ENCODE data around the gene MYMX.

Gene MYMX

DNA sequence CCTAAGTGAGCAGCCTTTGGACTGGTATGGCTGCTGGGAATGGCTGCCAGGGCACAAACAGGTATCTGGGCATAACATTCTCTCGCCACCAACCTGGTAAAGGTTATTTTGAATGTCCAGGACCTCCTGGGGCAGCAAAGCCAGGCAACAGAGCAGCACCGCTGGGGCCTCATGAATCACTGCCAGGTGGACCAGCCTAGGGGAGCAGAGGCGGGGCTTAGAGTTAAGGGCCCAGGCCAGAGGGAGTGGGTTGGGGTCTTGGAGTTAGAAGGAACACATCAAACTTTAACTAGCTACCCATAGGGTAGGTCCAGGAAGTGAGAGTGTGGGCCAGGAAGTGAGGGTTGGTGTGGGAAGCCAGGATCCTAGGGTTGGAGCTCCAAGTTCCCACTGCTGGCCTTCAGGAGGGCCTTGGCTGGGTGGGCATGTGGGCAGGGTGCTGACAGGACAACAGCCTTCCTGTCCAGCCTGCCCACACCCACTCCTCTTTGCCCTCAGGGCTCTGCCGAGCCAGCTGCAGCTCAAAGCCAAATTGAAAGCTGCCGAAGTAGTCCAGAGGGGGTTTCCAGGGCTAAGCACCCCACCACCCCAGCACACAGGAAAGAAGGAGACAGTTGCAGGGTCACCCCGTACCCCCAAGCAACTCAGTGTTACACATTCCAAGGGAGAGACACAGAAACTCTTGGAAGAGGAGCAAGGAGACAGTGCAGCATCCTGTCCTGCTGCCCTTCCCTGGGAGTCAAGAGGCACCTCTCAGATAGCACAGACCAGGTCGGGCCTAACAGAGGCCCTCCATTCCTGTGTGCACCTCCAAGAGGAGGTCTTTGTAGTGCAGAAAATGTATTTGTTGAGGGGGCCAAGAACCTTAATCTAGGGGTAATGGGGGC lies 46.0 kb downstream of the MYMX start:
- no peak for DNase-seq (ENCODE audit: low read depth, low spot score)
- no peak overlapping the region for H3K27ac ChIP-seq
- no peak overlapping the region for H3K9ac ChIP-seq (ENCODE audit: insufficient read length)
- no peak overlapping the region for H3K4me3 ChIP-seq
- no peaks in the 10 kb centered on the region for H3K9me3 ChIP-seq (ENCODE audit: low read depth, low read length)
- H3K36me3 ChIP-seq (ENCODE audit: insufficient read depth, low read length), result no peaks in the 10 kb centered on the region
- TF ChIP-seq FOXP2 (optimal IDR thresholded peaks at IDR 0.05; ENCODE audit: control extremely low read depth, extremely low read length, insufficient read depth) (no peak), POLR2AphosphoS5 (IDR thresholded peaks at IDR 0.05; ENCODE audit: borderline replicate concordance, low read depth, low read length) (no peak), EZH2 (IDR thresholded peaks at IDR 0.05) (no peak)

DNA sequence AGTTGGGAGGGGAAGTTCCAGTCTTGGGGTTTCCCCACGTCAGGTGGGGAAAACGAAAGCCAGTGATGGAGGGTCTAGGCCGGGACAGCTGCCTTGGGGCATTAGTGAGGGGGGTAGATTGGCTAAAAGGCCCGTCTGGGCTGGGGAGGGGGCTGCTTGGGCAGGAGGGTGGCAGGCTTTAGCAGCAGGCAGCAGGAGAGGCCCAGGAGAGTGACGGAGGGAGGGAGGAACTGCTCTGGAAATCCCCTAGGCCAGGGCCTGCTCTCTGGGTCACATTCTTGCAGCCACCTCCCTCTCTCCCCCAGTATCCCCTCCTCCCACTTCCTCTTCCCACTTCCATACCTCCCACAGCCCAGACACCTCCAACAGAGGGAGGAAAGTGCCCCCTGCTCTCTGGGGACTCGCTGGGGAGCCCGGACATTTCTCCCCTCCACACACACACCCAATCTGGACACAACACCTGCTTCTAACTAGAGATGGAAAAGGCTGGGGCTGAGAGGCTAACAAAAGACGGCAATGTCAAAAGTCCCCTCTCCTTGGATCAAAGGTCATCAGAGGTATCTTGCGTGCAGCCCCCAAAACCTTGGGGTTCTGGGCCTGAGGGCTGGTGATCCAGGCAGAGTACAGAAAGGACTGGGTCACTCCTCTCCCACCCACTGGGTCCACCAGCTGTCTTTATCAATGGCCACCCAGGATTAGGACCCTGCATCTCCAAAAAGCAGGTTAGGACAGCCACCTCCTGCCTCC lies 46.8 kb downstream of the MYMX start:
- no peak overlapping the region for H3K27ac ChIP-seq
- DNase-seq (ENCODE audit: low read depth, low spot score), result no peak
- H3K9ac ChIP-seq (ENCODE audit: insufficient read length), result no peak overlapping the region
- no peak overlapping the region for H3K4me3 ChIP-seq
- no peaks in the 10 kb centered on the region for H3K9me3 ChIP-seq (ENCODE audit: low read depth, low read length)
- TF ChIP-seq FOXP2 (optimal IDR thresholded peaks at IDR 0.05; ENCODE audit: control extremely low read depth, extremely low read length, insufficient read depth) (no peak), EZH2 (IDR thresholded peaks at IDR 0.05) (no peak), POLR2AphosphoS5 (IDR thresholded peaks at IDR 0.05; ENCODE audit: borderline replicate concordance, low read depth, low read length) (no peak)
- no peaks in the 10 kb centered on the region for H3K36me3 ChIP-seq (ENCODE audit: insufficient read depth, low read length)

GRCh38 chr6:44264154-44265006 lies 47.7 kb downstream of the MYMX start:
- Histone ChIP-seq H3K36me3 (ENCODE audit: insufficient read depth, low read length) (no peaks in the 10 kb centered on the region), H3K27ac (no peak overlapping the region), H3K9ac (ENCODE audit: insufficient read length) (no peak overlapping the region), H3K9me3 (ENCODE audit: low read depth, low read length) (no peaks in the 10 kb centered on the region), H3K4me3 (peak overlapping the region; percentile 95)
- DNase-seq (ENCODE audit: low read depth, low spot score), result no peak
- TF ChIP-seq EZH2 (IDR thresholded peaks at IDR 0.05) (no peak), POLR2AphosphoS5 (IDR thresholded peaks at IDR 0.05; ENCODE audit: borderline replicate concordance, low read depth, low read length) (no peak), FOXP2 (optimal IDR thresholded peaks at IDR 0.05; ENCODE audit: control extremely low read depth, extremely low read length, insufficient read depth) (no peak)

- H3K9ac ChIP-seq (ENCODE audit: insufficient read length), result peak within 1 kb of the TSS; percentile 73
- no peak for DNase-seq (ENCODE audit: low read depth, low spot score)
- H3K4me3 ChIP-seq, result peak within 1 kb of the TSS; percentile 95
- no peak within 1 kb of the TSS for H3K27ac ChIP-seq
- H3K36me3 ChIP-seq (ENCODE audit: insufficient read depth, low read length), result no peaks in the 10 kb centered on the region
- TF ChIP-seq POLR2AphosphoS5 (IDR thresholded peaks at IDR 0.05; ENCODE audit: borderline replicate concordance, low read depth, low read length) (0 out of 2 replicates have a peak, but pooled peaks have one; percentile 31), EZH2 (IDR thresholded peaks at IDR 0.05) (no peak)
- no peaks in the 10 kb centered on the region for H3K9me3 ChIP-seq (ENCODE audit: low read depth, low read length)
Measured at GRCh38 chr6:44265007-44265721, 48.4 kb downstream of the MYMX start, which contains the start of gene NFKBIE. Gene NFKBIE, minus strand, starts transcription at chr6:44265551. Its CDS starts 205 bp downstream, at chr6:44265346.

DNA sequence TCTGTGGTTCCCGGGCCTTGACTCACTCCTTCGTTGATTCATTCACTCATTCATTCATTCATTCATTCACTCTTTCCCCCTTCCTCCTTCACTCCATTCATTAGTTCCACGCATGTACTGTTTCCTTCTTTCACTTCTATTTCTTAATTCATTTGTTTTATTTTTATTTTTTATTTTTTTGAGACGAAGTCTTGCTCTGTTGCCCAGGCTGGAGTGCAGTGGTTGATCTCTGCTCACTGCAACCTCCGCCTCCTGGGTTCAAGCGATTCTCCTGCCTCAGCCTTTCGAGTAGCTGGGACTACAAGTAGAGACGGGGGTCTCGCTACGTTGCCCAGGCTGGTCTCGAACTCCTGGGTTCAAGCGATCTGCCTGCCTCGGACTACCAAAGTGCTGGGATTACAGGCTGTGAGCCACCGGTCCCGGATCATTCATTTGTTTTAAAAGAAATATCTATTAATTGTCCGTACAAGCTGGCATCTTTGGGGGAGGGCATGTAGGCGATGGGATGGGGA lies 49.1 kb downstream of the MYMX start:
- no peak for DNase-seq (ENCODE audit: low read depth, low spot score)
- Histone ChIP-seq H3K4me3 (peak overlapping the region; percentile 95), H3K36me3 (ENCODE audit: insufficient read depth, low read length) (no peaks in the 10 kb centered on the region), H3K27ac (no peak overlapping the region), H3K9ac (ENCODE audit: insufficient read length) (no peak overlapping the region), H3K9me3 (ENCODE audit: low read depth, low read length) (no peaks in the 10 kb centered on the region)
- TF ChIP-seq EZH2 (IDR thresholded peaks at IDR 0.05) (no peak), POLR2AphosphoS5 (IDR thresholded peaks at IDR 0.05; ENCODE audit: borderline replicate concordance, low read depth, low read length) (no peak; the same call in 1 of the 2 replicates), FOXP2 (optimal IDR thresholded peaks at IDR 0.05; ENCODE audit: control extremely low read depth, extremely low read length, insufficient read depth) (no peak)

- Histone ChIP-seq H3K9me3 (ENCODE audit: low read depth, low read length) (no peaks in the 10 kb centered on the region), H3K36me3 (ENCODE audit: insufficient read depth, low read length) (no peaks in the 10 kb centered on the region), H3K4me3 (no peak overlapping the region), H3K27ac (no peak overlapping the region), H3K9ac (ENCODE audit: insufficient read length) (no peak overlapping the region)
- no peak for DNase-seq (ENCODE audit: low read depth, low spot score)
- TF ChIP-seq POLR2AphosphoS5 (IDR thresholded peaks at IDR 0.05; ENCODE audit: borderline replicate concordance, low read depth, low read length) (no peak), FOXP2 (optimal IDR thresholded peaks at IDR 0.05; ENCODE audit: control extremely low read depth, extremely low read length, insufficient read depth) (no peak), EZH2 (IDR thresholded peaks at IDR 0.05) (no peak)
Measured at GRCh38 chr6:44266347-44266746, 49.6 kb downstream of the MYMX start.

GRCh38 chr6:44267252-44267651 lies 50.5 kb downstream of the MYMX start:
- TF ChIP-seq EZH2 (IDR thresholded peaks at IDR 0.05), result no peak
- no peak for TF ChIP-seq POLR2AphosphoS5 (IDR thresholded peaks at IDR 0.05; ENCODE audit: borderline replicate concordance, low read depth, low read length)
- no peak for TF ChIP-seq FOXP2 (optimal IDR thresholded peaks at IDR 0.05; ENCODE audit: control extremely low read depth, extremely low read length, insufficient read depth)
- H3K27ac ChIP-seq, result no peak overlapping the region
- no peak for DNase-seq (ENCODE audit: low read depth, low spot score)
- no peaks in the 10 kb centered on the region for H3K9me3 ChIP-seq (ENCODE audit: low read depth, low read length)
- H3K36me3 ChIP-seq (ENCODE audit: insufficient read depth, low read length), result no peaks in the 10 kb centered on the region
- H3K9ac ChIP-seq (ENCODE audit: insufficient read length), result no peak overlapping the region
- H3K4me3 ChIP-seq, result no peak overlapping the region
